Suprapubic skin (tissue), 4 donors: ENCODE measurements around the gene POU2AF1. TPM values are rescaled to one million over a fixed set of nuclear protein-coding genes. Genes with fewer than 3 reads are reported as not detected.

Experiments
- DNase-seq, 2 donors: peaks; one replicate each; pipeline ENCODE4 v3.0.0-alpha.2; 2019; ENCODE audit warnings: low spot score in 2 of 2
- H3K27ac ChIP-seq: fragments of 200-600 bp; sonication (generic); one replicate; pipeline ENCODE4 v1.5.1; 2019
- H3K27me3 ChIP-seq: fragments of 200-600 bp; sonication (generic); one replicate; pipeline ENCODE4 v1.5.1; 2019
- H3K36me3 ChIP-seq: fragments of 200-600 bp; sonication (generic); one replicate; pipeline ENCODE4 v1.5.1; 2019
- H3K4me1 ChIP-seq: fragments of 200-600 bp; sonication (generic); one replicate; pipeline ENCODE4 v1.5.1; 2019
- H3K4me3 ChIP-seq: fragments of 200-600 bp; sonication (generic); one replicate; pipeline ENCODE4 v1.5.1; 2019; ENCODE audit warnings: mild to moderate bottlenecking
- H3K9me3 ChIP-seq: fragments of 200-600 bp; sonication (generic); one replicate; pipeline ENCODE4 v1.5.1; 2019
- CTCF ChIP-seq, 2 donors: fragments of 200-600 bp in 1 of 2; fragments of 450-650 bp in 1 of 2; sonication (generic) in 1 of 2; IDR thresholded peaks; one replicate each; pipeline ENCODE4 v1.5.1; 2016 to 2019; ENCODE audit warnings: antibody characterized with exemption in 2 of 2, mild to moderate bottlenecking in 1 of 2, moderate library complexity in 1 of 2
- EP300 ChIP-seq: sonication (generic); formaldehyde crosslinking; IDR thresholded peaks from one replicate; pipeline ENCODE4 v1.6.1; 2017; ENCODE audit warnings: antibody characterized with exemption
- POLR2A ChIP-seq, 2 donors: fragments of 450-650 bp; IDR thresholded peaks; one replicate each; pipeline ENCODE4 v1.6.1; 2017; ENCODE audit warnings: antibody characterized with exemption in 2 of 2, mild to moderate bottlenecking in 2 of 2, moderate library complexity in 2 of 2
- POLR2AphosphoS5 ChIP-seq, 3 donors: sonication (generic); formaldehyde crosslinking; IDR thresholded peaks; one replicate each; pipeline ENCODE4 v1.6.1; 2017; ENCODE audit warnings: antibody characterized with exemption in 3 of 3
- WGBS: methylation state at CpG from one replicate; pipeline ENCODE4 v1.1.5; 2018; 5-methylcytosine and 5-hydroxymethylcytosine counted together
- total RNA-seq, 4 donors: library from RNA; depleted of rRNA; stranded (reverse); fragments of >200 nt; gene quantifications; one replicate each; pipeline ENCODE4 v1.1.0, GENCODE V29; 2016

Gene POU2AF1
- total RNA-seq, 4 donors from 2014 or later, result not detected

- Histone ChIP-seq H3K4me1 (peaks cover 4% of the 10 kb centered on the region), H3K36me3 (no peaks in the 10 kb centered on the region), H3K27ac (no peak overlapping the region), H3K9me3 (no peaks in the 10 kb centered on the region), H3K4me3 (no peak overlapping the region), H3K27me3 (no peaks in the 10 kb centered on the region)
- TF ChIP-seq POLR2AphosphoS5 (IDR thresholded peaks at IDR 0.05) (no peak), EP300 (no peak), CTCF (IDR thresholded peaks at IDR 0.05) (no peak), POLR2A (IDR thresholded peaks at IDR 0.05) (no peak)
- DNase-seq, result no peak
Observed at GRCh38 chr11:111363985-111364384, 15.1 kb downstream of the POU2AF1 start.

- Histone ChIP-seq H3K4me3 (no peak overlapping the region), H3K27me3 (no peaks in the 10 kb centered on the region), H3K9me3 (no peaks in the 10 kb centered on the region), H3K4me1 (peaks cover 4% of the 10 kb centered on the region), H3K36me3 (no peaks in the 10 kb centered on the region), H3K27ac (no peak overlapping the region)
- no peak for DNase-seq
- WGBS, result 80% methylated on average over 9 of the region's 9 CpGs
- no peak for TF ChIP-seq CTCF (IDR thresholded peaks at IDR 0.05)
- no peak for TF ChIP-seq POLR2A (IDR thresholded peaks at IDR 0.05)
- TF ChIP-seq POLR2AphosphoS5 (IDR thresholded peaks at IDR 0.05), result no peak
- TF ChIP-seq EP300, result no peak
Observed at GRCh38 chr11:111362887-111363411, 16.1 kb downstream of the POU2AF1 start.

GRCh38 chr11:111361874-111362273 lies 17.2 kb downstream of the POU2AF1 start:
- TF ChIP-seq CTCF (IDR thresholded peaks at IDR 0.05) (no peak), POLR2A (IDR thresholded peaks at IDR 0.05) (no peak), POLR2AphosphoS5 (IDR thresholded peaks at IDR 0.05) (no peak), EP300 (no peak)
- WGBS, result 89% methylated on average over 6 of the region's 6 CpGs

GRCh38 chr11:111361052-111361801 lies 17.8 kb downstream of the POU2AF1 start:
- no peak for DNase-seq
- no peaks in the 10 kb centered on the region for H3K9me3 ChIP-seq
- peaks cover 4% of the 10 kb centered on the region for H3K4me1 ChIP-seq
- H3K36me3 ChIP-seq, result no peaks in the 10 kb centered on the region
- 45% methylated on average over 7 of the region's 7 CpGs for WGBS
- no peaks in the 10 kb centered on the region for H3K27me3 ChIP-seq
- TF ChIP-seq POLR2A (IDR thresholded peaks at IDR 0.05) (no peak), CTCF (IDR thresholded peaks at IDR 0.05) (no peak), POLR2AphosphoS5 (IDR thresholded peaks at IDR 0.05) (no peak), EP300 (no peak)
- H3K27ac ChIP-seq, result no peak overlapping the region
- no peak overlapping the region for H3K4me3 ChIP-seq

More at GRCh38 chr11:111361874-111362273, 17.2 kb downstream of the POU2AF1 start:
- Histone ChIP-seq H3K4me1 (peaks cover 4% of the 10 kb centered on the region), H3K4me3 (no peak overlapping the region), H3K36me3 (no peaks in the 10 kb centered on the region), H3K27ac (no peak overlapping the region), H3K27me3 (no peaks in the 10 kb centered on the region), H3K9me3 (no peaks in the 10 kb centered on the region)
- DNase-seq, result no peak

GRCh38 chr11:111360150-111361043 lies 18.7 kb downstream of the POU2AF1 start:
- H3K27me3 ChIP-seq, result no peaks in the 10 kb centered on the region
- no peak for TF ChIP-seq POLR2A (IDR thresholded peaks at IDR 0.05)
- TF ChIP-seq EP300, result no peak
- TF ChIP-seq CTCF (IDR thresholded peaks at IDR 0.05), result no peak
- no peak for TF ChIP-seq POLR2AphosphoS5 (IDR thresholded peaks at IDR 0.05)
- H3K4me1 ChIP-seq, result peaks cover 4% of the 10 kb centered on the region
- DNase-seq, result no peak
- no peaks in the 10 kb centered on the region for H3K9me3 ChIP-seq
- H3K36me3 ChIP-seq, result no peaks in the 10 kb centered on the region
- no peak overlapping the region for H3K27ac ChIP-seq
- 78% methylated on average over 4 of the region's 6 CpGs for WGBS
- H3K4me3 ChIP-seq, result no peak overlapping the region
